Mammary epithelial cell (primary cell): ENCODE results near the gene TCF19.
"Not testable (repeated sequence)": the region's sequence is repeated elsewhere in the genome, so short reads cannot be mapped to it uniquely, and the experiment has no call there.

Experiments
- EZH2 ChIP-seq: IDR thresholded peaks from 2 replicates; pipeline ENCODE4 v1.6.1; 2012; ENCODE audit warnings: low read length, inconsistent platforms, borderline replicate concordance
- TF ChIP-seq, protein P1 (sequence below), 2 donors: IDR thresholded peaks in 1 of 2; conservative IDR thresholded peaks in 1 of 2; 2 replicates each; pipeline ENCODE4 v1.5.1; 2011 to 2012; ENCODE audit warnings: inconsistent platforms in 2 of 2, low read length in 2 of 2, mild to moderate bottlenecking in 2 of 2, control low read depth in 1 of 2, low read depth in 1 of 2; ENCODE audit not compliant: insufficient read depth in 1 of 2; ENCODE audit errors: extremely low read depth in 1 of 2

DNA sequence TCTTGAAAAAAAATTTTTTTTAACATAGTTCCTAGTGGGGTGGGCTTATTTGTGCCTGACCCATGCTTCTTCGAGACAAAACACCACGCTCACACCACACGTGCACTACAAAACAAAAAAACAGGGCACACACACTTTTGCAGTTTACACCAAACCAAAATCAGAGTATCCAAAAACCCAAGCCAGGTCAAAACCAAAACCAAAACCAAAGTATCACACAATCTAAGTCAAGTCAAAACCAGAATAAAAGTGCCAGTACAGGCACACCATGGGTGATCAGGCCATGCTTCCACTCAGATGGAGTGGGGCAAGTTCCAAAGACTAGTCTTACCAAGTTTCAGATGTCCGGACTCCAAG, 27.3 kb downstream of the TCF19 start:
- not testable (repeated sequence) for TF ChIP-seq EZH2
- TF ChIP-seq, protein P1, sequence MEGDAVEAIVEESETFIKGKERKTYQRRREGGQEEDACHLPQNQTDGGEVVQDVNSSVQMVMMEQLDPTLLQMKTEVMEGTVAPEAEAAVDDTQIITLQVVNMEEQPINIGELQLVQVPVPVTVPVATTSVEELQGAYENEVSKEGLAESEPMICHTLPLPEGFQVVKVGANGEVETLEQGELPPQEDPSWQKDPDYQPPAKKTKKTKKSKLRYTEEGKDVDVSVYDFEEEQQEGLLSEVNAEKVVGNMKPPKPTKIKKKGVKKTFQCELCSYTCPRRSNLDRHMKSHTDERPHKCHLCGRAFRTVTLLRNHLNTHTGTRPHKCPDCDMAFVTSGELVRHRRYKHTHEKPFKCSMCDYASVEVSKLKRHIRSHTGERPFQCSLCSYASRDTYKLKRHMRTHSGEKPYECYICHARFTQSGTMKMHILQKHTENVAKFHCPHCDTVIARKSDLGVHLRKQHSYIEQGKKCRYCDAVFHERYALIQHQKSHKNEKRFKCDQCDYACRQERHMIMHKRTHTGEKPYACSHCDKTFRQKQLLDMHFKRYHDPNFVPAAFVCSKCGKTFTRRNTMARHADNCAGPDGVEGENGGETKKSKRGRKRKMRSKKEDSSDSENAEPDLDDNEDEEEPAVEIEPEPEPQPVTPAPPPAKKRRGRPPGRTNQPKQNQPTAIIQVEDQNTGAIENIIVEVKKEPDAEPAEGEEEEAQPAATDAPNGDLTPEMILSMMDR (conservative IDR thresholded peaks at IDR 0.05 in 1 of 2, IDR thresholded peaks at IDR 0.05 in 1 of 2; ENCODE audit: extremely low read depth in 1 of 2, insufficient read depth in 1 of 2, low read depth in 1 of 2, low read length in 2 of 2): not testable (repeated sequence)
